ENCODE measurements around the gene CASZ1. TPM values are rescaled to one million over a fixed set of nuclear protein-coding genes. Genes with fewer than 3 reads are reported as not detected.

The CASZ1 gene
- total and polyA plus RNA-seq, 9 of the 15 experiments (the other 6 are each of a cell fraction or from before 2014, with no cell fraction given), result 0.01 to 4.0 (median 0.76) TPM; not detected in 1

DNA sequence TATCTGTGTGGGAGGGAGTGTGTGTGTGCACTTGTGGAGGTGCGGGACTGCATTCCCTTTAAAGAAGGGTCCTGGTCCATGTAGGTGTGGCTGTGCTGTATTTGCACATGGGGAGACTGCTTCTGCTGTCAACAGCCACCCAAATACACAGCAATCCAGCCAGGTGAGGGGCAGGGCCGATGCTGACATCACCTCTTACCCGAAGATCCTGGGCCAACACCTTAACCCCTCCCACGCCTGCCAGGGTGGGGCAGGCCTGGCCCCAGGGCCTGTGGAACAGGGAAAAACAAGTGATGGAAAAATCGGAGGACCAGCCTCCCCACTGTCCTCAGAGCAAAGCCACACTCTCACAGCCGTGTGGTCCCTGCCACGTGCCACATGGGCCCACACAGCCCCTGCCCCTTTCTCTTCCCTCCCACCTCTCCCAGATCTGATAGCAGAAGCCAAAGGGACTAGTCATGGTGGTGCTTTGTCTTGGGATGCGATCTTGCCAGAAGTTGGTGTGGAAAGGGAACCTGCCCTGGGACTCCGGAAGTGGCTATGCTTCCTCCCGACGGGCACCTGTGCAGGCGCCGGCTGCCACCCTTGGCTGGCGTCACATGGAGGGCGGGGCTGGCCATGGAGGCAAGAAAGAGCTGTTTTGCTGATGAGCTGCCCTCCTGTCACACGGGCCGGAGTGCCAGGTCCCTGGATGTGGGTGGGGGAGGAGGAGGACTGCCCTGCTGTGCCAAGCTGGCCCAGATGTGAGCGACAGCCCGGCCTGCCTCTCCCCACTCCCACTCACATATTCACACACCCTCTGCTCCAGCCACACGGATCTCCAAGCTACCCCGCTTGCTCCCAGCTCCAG is 7.8 kb upstream of the CASZ1 start:
- Histone ChIP-seq H3K4me1 (replicated peaks in 1 of 2; ENCODE audit: control insufficient read depth in 2 of 2, insufficient read depth in 2 of 2, low read length in 2 of 2) (peaks cover 0 to 4% of the 10 kb centered on the region in 2 experiments; a peak in 1 of 5 replicates), H3K9ac (ENCODE audit: insufficient read depth in 1 of 2, low read depth in 2 of 2, low read length in 2 of 2) (no peak overlapping the region), H3K36me3 (ENCODE audit: control insufficient read depth, insufficient read depth, low read length) (no peaks in the 10 kb centered on the region), H3K4me2 (ENCODE audit: insufficient read depth, low read length) (no peak overlapping the region), H3K27me3 (ENCODE audit: control insufficient read depth in 2 of 2, insufficient read depth in 2 of 2, low read length in 2 of 2) (peaks cover 45 to 76% of the 10 kb centered on the region in 2 experiments), H3K4me3 (no peak overlapping the region), H3K9me3 (replicated peaks; ENCODE audit: control insufficient read depth, insufficient read depth, low read depth, low read length) (no peaks in the 10 kb centered on the region), H4K20me1 (replicated peaks; ENCODE audit: control insufficient read depth, insufficient read depth, low read length) (0 out of 2 replicates have a peak, but pooled peaks cover 2% of the 10 kb centered on the region), H3K9me1 (ENCODE audit: control insufficient read depth, insufficient read depth, low read length) (no peaks in the 10 kb centered on the region), H2AFZ (ENCODE audit: low read depth, low read length) (no peak overlapping the region), H3K27ac (ENCODE audit: extremely low read depth, low read depth, low read length) (no peak overlapping the region), H3K79me2 (ENCODE audit: control insufficient read depth, insufficient read depth, low read length) (no peaks in the 10 kb centered on the region)
- no peak for ATAC-seq
- in situ Hi-C loops (cut with MboI), result no loop called here
- TF ChIP-seq CREB1 (IDR thresholded peaks at IDR 0.05), result no peak
- no peak for TF ChIP-seq CREB1 (CRISPR knock-in tag; IDR thresholded peaks at IDR 0.05)
- TF ChIP-seq CHD4 (IDR thresholded peaks at IDR 0.05; ENCODE audit: insufficient read depth, insufficient replicate concordance, low read depth, low read length, poor library complexity, severe bottlenecking), result no peak
- TF ChIP-seq E2F6 (IDR thresholded peaks at IDR 0.05; ENCODE audit: borderline replicate concordance in 1 of 2, extremely low read depth in 1 of 2, insufficient read depth in 1 of 2, insufficient read length in 1 of 2, low read depth in 1 of 2, low read length in 1 of 2, poor library complexity in 1 of 2, severe bottlenecking in 1 of 2), result peak in 1 of 2 experiments; percentile 10
- POLR2A ChIA-PET, result interaction anchor here (0.6 to 0.8 kb wide), 4 partner anchors 32 to 234 kb away, joined by 3 to 4 read pairs (median 4); no protein-coding TSS in a partner anchor
- 2% methylated on average over 21 of the region's 21 CpGs for WGBS (ENCODE audit: insufficient coverage, low coverage, missing lambda C conversion rate)
- intact Hi-C loops (cut with micrococcal nuclease), result no loop called here
- no peak for FAIRE-seq
- no peak for DNase-seq (ENCODE audit: extremely low read depth in 1 of 4, low spot score in 3 of 4)
- CTCF ChIA-PET (ENCODE audit: low intra/inter-chr PET ratio), result no interaction called here
- no TSS peak for BruUV-seq (replicated peaks)
